AG10803 (cell line): ENCODE results near the gene TMEM218.

Source experiments
- DNase-seq: peaks from one replicate; pipeline ENCODE4 v3.0.0; 2010; ENCODE audit warnings: low read depth
- H3K4me3 ChIP-seq: 2 replicates; pipeline ENCODE4 v1.5.1; 2011; ENCODE audit warnings: mild to moderate bottlenecking, low read length, control low read depth
- CTCF ChIP-seq: conservative IDR thresholded peaks from 2 replicates; pipeline ENCODE4 v1.5.1; 2011; ENCODE audit warnings: mild to moderate bottlenecking, low read length, control low read depth, inconsistent platforms

The TMEM218 gene

GRCh38 chr11:125141178-125141577 lies 29.8 kb upstream of the TMEM218 start:
- TF ChIP-seq CTCF, result no peak
- DNase-seq, result no peak
- no peak overlapping the region for H3K4me3 ChIP-seq

- no peak for DNase-seq
- no peak overlapping the region for H3K4me3 ChIP-seq
- TF ChIP-seq CTCF, result no peak
Measured at GRCh38 chr11:125140233-125140632, 28.8 kb upstream of the TMEM218 start.

GRCh38 chr11:125139778-125140177 lies 28.4 kb upstream of the TMEM218 start:
- no peak overlapping the region for H3K4me3 ChIP-seq
- TF ChIP-seq CTCF, result no peak

GRCh38 chr11:125138966-125139365 lies 27.5 kb upstream of the TMEM218 start:
- no peak for TF ChIP-seq CTCF
- DNase-seq, result no peak
- no peak overlapping the region for H3K4me3 ChIP-seq

More at GRCh38 chr11:125139778-125140177, 28.4 kb upstream of the TMEM218 start:
- no peak for DNase-seq

- no peak for TF ChIP-seq CTCF
- no peak for DNase-seq
- no peak overlapping the region for H3K4me3 ChIP-seq
Measured at GRCh38 chr11:125136001-125136400, 24.6 kb upstream of the TMEM218 start.

- DNase-seq, result no peak
- no peak overlapping the region for H3K4me3 ChIP-seq
- no peak for TF ChIP-seq CTCF
Measured at GRCh38 chr11:125132596-125132995, 21.2 kb upstream of the TMEM218 start.

GRCh38 chr11:125132071-125132470 lies 20.6 kb upstream of the TMEM218 start:
- no peak overlapping the region for H3K4me3 ChIP-seq
- no peak for TF ChIP-seq CTCF
- DNase-seq, result no peak
